ENCODE data around the gene CDCA3.

CDCA3 gene

GRCh38 chr12:6820166-6820565, 30.9 kb downstream of the CDCA3 start:
- DNase-seq (ENCODE audit: insufficient read length, low spot score) (no peak), FAIRE-seq (no peak)
- TF ChIP-seq POLR2A (IDR thresholded peaks at IDR 0.05; ENCODE audit: low read depth, low read length) = no peak

GRCh38 chr12:6819106-6820030, 31.7 kb downstream of the CDCA3 start:
- FAIRE-seq = no peak
- no peak for TF ChIP-seq POLR2A (IDR thresholded peaks at IDR 0.05; ENCODE audit: low read depth, low read length)
- DNase-seq (ENCODE audit: insufficient read length, low spot score) = no peak

GRCh38 chr12:6818645-6819044, 32.4 kb downstream of the CDCA3 start:
- FAIRE-seq = no peak
- no peak for TF ChIP-seq POLR2A (IDR thresholded peaks at IDR 0.05; ENCODE audit: low read depth, low read length)
- DNase-seq (ENCODE audit: insufficient read length, low spot score) = no peak

GRCh38 chr12:6818222-6818621, 32.9 kb downstream of the CDCA3 start:
- FAIRE-seq (no peak), DNase-seq (ENCODE audit: insufficient read length, low spot score) (no peak)
- TF ChIP-seq POLR2A (IDR thresholded peaks at IDR 0.05; ENCODE audit: low read depth, low read length) = no peak

GRCh38 chr12:6817662-6818157, 33.4 kb downstream of the CDCA3 start:
- no peak for TF ChIP-seq POLR2A (IDR thresholded peaks at IDR 0.05; ENCODE audit: low read depth, low read length)
- FAIRE-seq (no peak), DNase-seq (ENCODE audit: insufficient read length, low spot score) (no peak)

GRCh38 chr12:6817098-6817497, 34.0 kb downstream of the CDCA3 start:
- FAIRE-seq (no peak), DNase-seq (ENCODE audit: insufficient read length, low spot score) (no peak)
- TF ChIP-seq POLR2A (IDR thresholded peaks at IDR 0.05; ENCODE audit: low read depth, low read length) = no peak

GRCh38 chr12:6816598-6816997, 34.5 kb downstream of the CDCA3 start:
- no peak for TF ChIP-seq POLR2A (IDR thresholded peaks at IDR 0.05; ENCODE audit: low read depth, low read length)
- no peak for DNase-seq (ENCODE audit: insufficient read length, low spot score)
- no peak for FAIRE-seq

- no peak for DNase-seq (ENCODE audit: insufficient read length, low spot score)
- no peak for TF ChIP-seq POLR2A (IDR thresholded peaks at IDR 0.05; ENCODE audit: low read depth, low read length)
- no peak for FAIRE-seq
Observed at GRCh38 chr12:6813363-6813762, 37.7 kb downstream of the CDCA3 start.

GRCh38 chr12:6810758-6811157, 40.3 kb downstream of the CDCA3 start:
- DNase-seq (ENCODE audit: insufficient read length, low spot score) = no peak
- no peak for FAIRE-seq
- no peak for TF ChIP-seq POLR2A (IDR thresholded peaks at IDR 0.05; ENCODE audit: low read depth, low read length)

- DNase-seq (ENCODE audit: insufficient read length, low spot score) (no peak), FAIRE-seq (no peak)
- no peak for TF ChIP-seq POLR2A (IDR thresholded peaks at IDR 0.05; ENCODE audit: low read depth, low read length)
Observed at GRCh38 chr12:6809056-6809455, 42.0 kb downstream of the CDCA3 start.

GRCh38 chr12:6807170-6807569, 43.9 kb downstream of the CDCA3 start:
- TF ChIP-seq POLR2A (IDR thresholded peaks at IDR 0.05; ENCODE audit: low read depth, low read length) = no peak
- no peak for FAIRE-seq

GRCh38 chr12:6799147-6799546, 51.9 kb downstream of the CDCA3 start:
- no peak for TF ChIP-seq POLR2A (IDR thresholded peaks at IDR 0.05; ENCODE audit: low read depth, low read length)
- no peak for FAIRE-seq

More at GRCh38 chr12:6807170-6807569, 43.9 kb downstream of the CDCA3 start:
- DNase-seq (ENCODE audit: insufficient read length, low spot score) = no peak

More at GRCh38 chr12:6799147-6799546, 51.9 kb downstream of the CDCA3 start:
- no peak for DNase-seq (ENCODE audit: insufficient read length, low spot score)
